Measurements from ENCODE around the gene HEBP1.

Gene HEBP1

GRCh38 chr12:13044002-13044905, 44.2 kb upstream of the HEBP1 start, which contains the start of gene FAM234B:
Gene FAM234B (plus strand): TSS chr12:13044381. CDS start chr12:13044404, 23 bp downstream.
- CTCF ChIA-PET, result interaction anchor here (0.6 to 3.3 kb wide), 9 partner anchors 11 to 255 kb away, joined by 3 to 18 read pairs (median 3); no protein-coding TSS in a partner anchor
- POLR2A ChIA-PET, result interaction anchor here (0.7 kb wide), 1 partner anchor 152 kb away, joined by 3 read pairs; no protein-coding TSS in a partner anchor
- TF ChIP-seq CTCF (IDR thresholded peaks at IDR 0.05; ENCODE audit: insufficient read depth, low read length, missing control alignments), result peak; percentile 16
- no peak for DNase-seq (ENCODE audit: low read depth, low spot score)
- H3K4me3 ChIP-seq (ENCODE audit: low read depth, low read length), result peak within 1 kb of the TSS; percentile 94

GRCh38 chr12:13042666-13043230, 42.7 kb upstream of the HEBP1 start:
- DNase-seq (ENCODE audit: low read depth, low spot score), result no peak
- H3K4me3 ChIP-seq (ENCODE audit: low read depth, low read length), result no peak overlapping the region
- ChIA-PET POLR2A (no interaction called here), CTCF (interaction anchor here (0.7 to 3.3 kb wide), 4 partner anchors 19 to 169 kb away, joined by 3 to 18 read pairs (median 4); no protein-coding TSS in a partner anchor)
- no peak for TF ChIP-seq CTCF (IDR thresholded peaks at IDR 0.05; ENCODE audit: insufficient read depth, low read length, missing control alignments)

GRCh38 chr12:13041224-13041623, 41.2 kb upstream of the HEBP1 start:
- no peak for TF ChIP-seq CTCF (IDR thresholded peaks at IDR 0.05; ENCODE audit: insufficient read depth, low read length, missing control alignments)
- ChIA-PET POLR2A (no interaction called here), CTCF (interaction anchor here (1.3 to 2.9 kb wide), 2 partner anchors 13 to 171 kb away, joined by 5 to 10 read pairs; no protein-coding TSS in a partner anchor)
- DNase-seq (ENCODE audit: low read depth, low spot score), result no peak
- no peak overlapping the region for H3K4me3 ChIP-seq (ENCODE audit: low read depth, low read length)

GRCh38 chr12:13039328-13039956, 39.4 kb upstream of the HEBP1 start:
- no peak for DNase-seq (ENCODE audit: low read depth, low spot score)
- TF ChIP-seq CTCF (IDR thresholded peaks at IDR 0.05; ENCODE audit: insufficient read depth, low read length, missing control alignments), result no peak
- POLR2A ChIA-PET, result interaction anchor here (0.6 kb wide), 1 partner anchor 10 kb away, joined by 3 read pairs; no protein-coding TSS in a partner anchor
- CTCF ChIA-PET, result interaction anchor here (2.9 kb wide), 1 partner anchor 172 kb away, joined by 10 read pairs; no protein-coding TSS in a partner anchor
- no peak overlapping the region for H3K4me3 ChIP-seq (ENCODE audit: low read depth, low read length)

- no peak for TF ChIP-seq CTCF (IDR thresholded peaks at IDR 0.05; ENCODE audit: insufficient read depth, low read length, missing control alignments)
- POLR2A ChIA-PET, result interaction anchor here (0.6 to 0.9 kb wide), 2 partner anchors 59 to 158 kb away, joined by 5 to 7 read pairs; partner anchors contain the start of gene EMP1
- no peak overlapping the region for H3K4me3 ChIP-seq (ENCODE audit: low read depth, low read length)
- CTCF ChIA-PET, result interaction anchor here (1.2 to 2.9 kb wide), 4 partner anchors 13 to 173 kb away, joined by 3 to 17 read pairs (median 8); no protein-coding TSS in a partner anchor
- peak; percentile 65 for DNase-seq (ENCODE audit: low read depth, low spot score)
Observed at GRCh38 chr12:13038491-13039161, 38.6 kb upstream of the HEBP1 start.

All from AG04449 (cell line).